DOHH2 (cell line): ENCODE data around the gene GBE1.

ENCODE experiments used
- EZH2phosphoT487 ChIP-seq: fragments of 200-600 bp; sonication (generic); IDR thresholded peaks from 2 replicates; pipeline ENCODE4 v1.6.1; 2017; ENCODE audit warnings: borderline replicate concordance, mild to moderate bottlenecking, antibody characterized with exemption, low read length, moderate library complexity, mixed read lengths
- TF ChIP-seq, protein P1 (sequence below): fragments of 200-600 bp; sonication (generic); IDR thresholded peaks from one replicate; pipeline ENCODE4 v1.5.1; 2014; ENCODE audit warnings: antibody characterized with exemption, mild to moderate bottlenecking, low read depth, low read length; ENCODE audit not compliant: poor library complexity, severe bottlenecking

DNA sequence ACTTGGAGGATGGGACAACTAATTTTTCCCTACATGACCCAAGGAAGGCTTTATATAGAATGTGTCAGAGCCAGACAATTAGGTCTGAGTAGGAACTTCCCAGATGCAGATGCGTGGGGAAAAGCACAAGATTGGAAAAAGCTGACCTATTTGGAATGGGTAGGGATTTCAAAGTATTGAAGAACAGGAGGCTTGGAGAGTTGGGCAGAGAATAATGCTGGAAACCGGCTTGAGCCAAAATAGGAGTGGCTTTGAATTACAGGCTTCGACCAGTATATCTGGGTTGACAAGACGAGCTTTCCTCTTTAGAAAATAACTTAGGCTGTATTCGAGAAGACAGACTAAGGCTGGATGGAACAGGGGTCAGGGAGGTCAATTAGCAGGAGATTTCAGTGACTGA is 181.1 kb downstream of the GBE1 start:
- TF ChIP-seq, protein P1, sequence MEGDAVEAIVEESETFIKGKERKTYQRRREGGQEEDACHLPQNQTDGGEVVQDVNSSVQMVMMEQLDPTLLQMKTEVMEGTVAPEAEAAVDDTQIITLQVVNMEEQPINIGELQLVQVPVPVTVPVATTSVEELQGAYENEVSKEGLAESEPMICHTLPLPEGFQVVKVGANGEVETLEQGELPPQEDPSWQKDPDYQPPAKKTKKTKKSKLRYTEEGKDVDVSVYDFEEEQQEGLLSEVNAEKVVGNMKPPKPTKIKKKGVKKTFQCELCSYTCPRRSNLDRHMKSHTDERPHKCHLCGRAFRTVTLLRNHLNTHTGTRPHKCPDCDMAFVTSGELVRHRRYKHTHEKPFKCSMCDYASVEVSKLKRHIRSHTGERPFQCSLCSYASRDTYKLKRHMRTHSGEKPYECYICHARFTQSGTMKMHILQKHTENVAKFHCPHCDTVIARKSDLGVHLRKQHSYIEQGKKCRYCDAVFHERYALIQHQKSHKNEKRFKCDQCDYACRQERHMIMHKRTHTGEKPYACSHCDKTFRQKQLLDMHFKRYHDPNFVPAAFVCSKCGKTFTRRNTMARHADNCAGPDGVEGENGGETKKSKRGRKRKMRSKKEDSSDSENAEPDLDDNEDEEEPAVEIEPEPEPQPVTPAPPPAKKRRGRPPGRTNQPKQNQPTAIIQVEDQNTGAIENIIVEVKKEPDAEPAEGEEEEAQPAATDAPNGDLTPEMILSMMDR: no peak
- no peak for TF ChIP-seq EZH2phosphoT487
